CD4-positive, alpha-beta T cell (primary cell): ENCODE measurements around the gene FUT8. TPM values are rescaled to one million over a fixed set of nuclear protein-coding genes. Genes with fewer than 3 reads are reported as not detected.

Experiments
- ATAC-seq: fragments of 200-7000 bp; cut with Tn5 transposase; one replicate; pipeline ENCODE4 v1.10.0; 2022; ENCODE audit warnings: mild to moderate bottlenecking; ENCODE audit not compliant: poor library complexity
- CTCF ChIA-PET: fragments of 350-600 bp; sonication (Branson Sonifier 250); formaldehyde crosslinking; loops from one replicate; lab custom pipeline; 2021; ENCODE audit warnings: antibody characterized with exemption, inconsistent platforms; lab: Charles Lee
- POLR2A ChIA-PET: fragments of 350-600 bp; sonication (Branson Sonifier 250); formaldehyde crosslinking; loops from one replicate; lab custom pipeline; 2021; ENCODE audit warnings: antibody characterized with exemption, inconsistent platforms; lab: Charles Lee
- DNase-seq, 14 experiments: peaks; one replicate each; pipeline ENCODE4 v3.0.0-alpha.2; 2013 to 2020; ENCODE audit warnings: mixed read lengths in 2 of 14
- H3K27ac ChIP-seq, 2 donors: one replicate each; pipeline versions ENCODE4 v1.5.1 to v1.7.0; 2013; ENCODE audit warnings: low read length in 2 of 2, low read depth in 1 of 2, mild to moderate bottlenecking in 1 of 2
- H3K27me3 ChIP-seq, 2 experiments: 1 replicate in 1 of 2; 2 replicates in 1 of 2; pipeline versions ENCODE4 v1.6.1 to v1.7.0; 2013; ENCODE audit warnings: low read length in 2 of 2, control low read depth in 1 of 2, mild to moderate bottlenecking in 1 of 2, moderate library complexity in 1 of 2; ENCODE audit not compliant: insufficient read depth in 2 of 2, control insufficient read depth in 1 of 2
- H3K36me3 ChIP-seq: one replicate; pipeline ENCODE4 v1.6.1; 2013; ENCODE audit warnings: low read length, control low read depth; ENCODE audit not compliant: insufficient read depth
- H3K4me1 ChIP-seq: one replicate; pipeline ENCODE4 v1.6.1; 2013; ENCODE audit warnings: low read length, control low read depth; ENCODE audit not compliant: insufficient read depth
- H3K4me3 ChIP-seq: one replicate; pipeline ENCODE4 v1.5.1; 2013; ENCODE audit warnings: mild to moderate bottlenecking, low read length, moderate library complexity
- H3K9me3 ChIP-seq, 2 experiments: 1 replicate in 1 of 2; 2 replicates in 1 of 2; pipeline versions ENCODE4 v1.6.1 to v1.7.0; 2013; ENCODE audit warnings: low read length in 2 of 2, mild to moderate bottlenecking in 2 of 2, control low read depth in 1 of 2, moderate library complexity in 1 of 2; ENCODE audit not compliant: control insufficient read depth in 1 of 2, insufficient read depth in 1 of 2
- H3K27ac Mint-ChIP-seq: one replicate; pipeline ENCODE4 v1.8.0; 2020; ENCODE audit warnings: mixed read lengths
- H3K27me3 Mint-ChIP-seq: one replicate; pipeline ENCODE4 v1.8.0; 2021; ENCODE audit warnings: mixed read lengths
- H3K36me3 Mint-ChIP-seq: one replicate; pipeline ENCODE4 v1.8.0; 2021; ENCODE audit warnings: low read depth, mixed read lengths
- H3K4me1 Mint-ChIP-seq: one replicate; pipeline ENCODE4 v1.8.0; 2021; ENCODE audit warnings: low read depth, mixed read lengths
- H3K4me3 Mint-ChIP-seq: one replicate; pipeline ENCODE4 v1.8.0; 2020; ENCODE audit warnings: mild to moderate bottlenecking, mixed read lengths
- H3K9me3 Mint-ChIP-seq: one replicate; pipeline ENCODE4 v1.8.0; 2020; ENCODE audit warnings: mixed read lengths
- CTCF ChIP-seq: fragments of 200-600 bp; IDR thresholded peaks from one replicate; pipeline ENCODE4 v1.8.0; 2022; ENCODE audit warnings: antibody characterized with exemption, mild to moderate bottlenecking
- intact Hi-C, 2 experiments: fragments of 100-400 bp; cut with DNase I in 1 of 2; cut with micrococcal nuclease in 1 of 2; formaldehyde crosslinking; loops; one replicate each; pipeline versions ENCODE4 v1.15.1 to v1.9.0; 2023 to 2025; cut with DNase I, micrococcal nuclease
- total RNA-seq, 174 experiments: library from RNA in 2 of 174; stranded (reverse) in 2 of 174; gene quantifications; one replicate each; pipeline ENCODE4 v1.2.3 and lab custom pipeline; 2021 to 2026

The FUT8 gene
- total RNA-seq, 2 experiments from 2014 or later, result 31.3 to 39.1 TPM

GRCh38 chr14:65731933-65732506 is 319.5 kb downstream of the FUT8 start:
- TF ChIP-seq CTCF, result no peak
- Mint-ChIP-seq H3K4me3 (no peak overlapping the region), H3K4me1 (peaks cover 20% of the 10 kb centered on the region), H3K36me3 (peaks cover 92% of the 10 kb centered on the region), H3K27me3 (no peaks in the 10 kb centered on the region), H3K9me3 (no peaks in the 10 kb centered on the region), H3K27ac (peak overlapping the region; percentile 63)
- no peak overlapping the region for H3K27ac ChIP-seq
- peaks cover 11% of the 10 kb centered on the region for H3K36me3 ChIP-seq
- POLR2A ChIA-PET, result no interaction called here
- peak in 2 of 14 experiments; percentile 16 to 19 for DNase-seq
- peaks cover 0 to 4% of the 10 kb centered on the region in 2 experiments for H3K9me3 ChIP-seq
- intact Hi-C loops, result no loop called here
- no peaks in the 10 kb centered on the region for H3K27me3 ChIP-seq
- H3K4me1 ChIP-seq, result no peaks in the 10 kb centered on the region
- CTCF ChIA-PET, result no interaction called here
- ATAC-seq, result no peak
- H3K4me3 ChIP-seq, result no peak overlapping the region

- peaks cover 77% of the 10 kb centered on the region for H3K36me3 Mint-ChIP-seq
- intact Hi-C loops, result no loop called here
- TF ChIP-seq CTCF, result no peak
These were observed 325.8 kb downstream of the FUT8 start for GRCh38 chr14:65738339-65738738.

GRCh38 chr14:65745396-65746190 is 333.1 kb downstream of the FUT8 start:
- CTCF ChIA-PET, result no interaction called here
- H3K27ac Mint-ChIP-seq, result no peak overlapping the region

More at GRCh38 chr14:65738339-65738738, 325.8 kb downstream of the FUT8 start:
- no peak overlapping the region for H3K27ac Mint-ChIP-seq
- ATAC-seq, result no peak
- DNase-seq, result no peak
- no peaks in the 10 kb centered on the region for H3K27me3 ChIP-seq
- ChIA-PET POLR2A (no interaction called here), CTCF (no interaction called here)
- no peak overlapping the region for H3K27ac ChIP-seq
- H3K4me1 ChIP-seq, result no peaks in the 10 kb centered on the region
- no peaks in the 10 kb centered on the region for H3K27me3 Mint-ChIP-seq
- no peaks in the 10 kb centered on the region for H3K4me1 Mint-ChIP-seq
- H3K9me3 Mint-ChIP-seq, result no peaks in the 10 kb centered on the region
- no peak overlapping the region for H3K4me3 ChIP-seq
- H3K9me3 ChIP-seq, result no peaks in the 10 kb centered on the region
- H3K36me3 ChIP-seq, result peaks cover 22% of the 10 kb centered on the region
- H3K4me3 Mint-ChIP-seq, result no peak overlapping the region

More at GRCh38 chr14:65745396-65746190, 333.1 kb downstream of the FUT8 start:
- H3K36me3 Mint-ChIP-seq, result peaks cover 34% of the 10 kb centered on the region
- H3K27me3 Mint-ChIP-seq, result no peaks in the 10 kb centered on the region
- no peak overlapping the region for H3K4me3 Mint-ChIP-seq
- H3K4me3 ChIP-seq, result no peak overlapping the region
- no peaks in the 10 kb centered on the region for H3K9me3 ChIP-seq
- H3K27ac ChIP-seq, result no peak overlapping the region
- H3K36me3 ChIP-seq, result peaks cover 15% of the 10 kb centered on the region
- no peak for ATAC-seq
- no peak for TF ChIP-seq CTCF
- H3K4me1 Mint-ChIP-seq, result no peaks in the 10 kb centered on the region
- H3K9me3 Mint-ChIP-seq, result no peaks in the 10 kb centered on the region
- intact Hi-C loops, result loop anchor here in 1 of 2 experiments (5.0 kb wide), 1 partner anchor 38 kb away; no protein-coding TSS in a partner anchor
- no peaks in the 10 kb centered on the region for H3K4me1 ChIP-seq
- no peaks in the 10 kb centered on the region for H3K27me3 ChIP-seq
- no peak for DNase-seq
- POLR2A ChIA-PET, result no interaction called here
